H9 (cell line): ENCODE data around the gene CEACAM18. TPM values are rescaled to one million over a fixed set of nuclear protein-coding genes. Genes with fewer than 3 reads are reported as not detected.

Source experiments
- DNase-seq: peaks from one replicate; pipeline ENCODE4 v3.0.0-alpha.2; 2017
- H2AFZ ChIP-seq: one replicate; pipeline ENCODE4 v1.6.1; 2013; ENCODE audit warnings: mild to moderate bottlenecking, low read length, control low read depth, moderate library complexity
- H2AK5ac ChIP-seq: 2 replicates; pipeline ENCODE4 v1.6.1; 2013; ENCODE audit warnings: low read length, control low read depth, mixed read lengths; ENCODE audit not compliant: insufficient read length
- H2BK120ac ChIP-seq: one replicate; pipeline ENCODE4 v1.6.1; 2013; ENCODE audit warnings: low read depth, mild to moderate bottlenecking, low read length, control low read depth, inconsistent platforms; ENCODE audit not compliant: poor library complexity, severe bottlenecking
- H2BK12ac ChIP-seq: 2 replicates; pipeline ENCODE4 v1.6.1; 2013; ENCODE audit warnings: low read length, control low read depth, mixed read lengths, low read depth; ENCODE audit not compliant: insufficient read length
- H2BK15ac ChIP-seq: 2 replicates; pipeline ENCODE4 v1.6.1; 2013; ENCODE audit warnings: low read depth, low read length, control low read depth
- H2BK20ac ChIP-seq: one replicate; pipeline ENCODE4 v1.6.1; 2013; ENCODE audit warnings: low read depth, mild to moderate bottlenecking, low read length, control low read depth, inconsistent platforms; ENCODE audit not compliant: poor library complexity, severe bottlenecking
- H2BK5ac ChIP-seq: 2 replicates; pipeline ENCODE4 v1.6.1; 2013; ENCODE audit warnings: low read length, control low read depth, mixed read lengths; ENCODE audit not compliant: insufficient read length
- H3K14ac ChIP-seq: 2 replicates; pipeline ENCODE4 v1.6.1; 2013; ENCODE audit warnings: low read length, control low read depth; ENCODE audit not compliant: insufficient read depth
- H3K18ac ChIP-seq: 2 replicates; pipeline ENCODE4 v1.6.1; 2013; ENCODE audit warnings: low read depth, mild to moderate bottlenecking, mixed read lengths, low read length, control low read depth; ENCODE audit not compliant: insufficient read length
- H3K23ac ChIP-seq: 2 replicates; pipeline ENCODE4 v1.6.1; 2013; ENCODE audit warnings: low read length, control low read depth, mixed read lengths, low read depth; ENCODE audit not compliant: insufficient read length
- H3K23me2 ChIP-seq: 2 replicates; pipeline ENCODE4 v1.6.1; 2013; ENCODE audit warnings: low read depth, mild to moderate bottlenecking, mixed read lengths, low read length, control low read depth; ENCODE audit not compliant: insufficient read length, poor library complexity, severe bottlenecking
- H3K27ac ChIP-seq: 2 replicates; pipeline ENCODE4 v1.5.1; 2013; ENCODE audit warnings: low read length, control low read depth, mixed read lengths, low read depth; ENCODE audit not compliant: insufficient read length
- H3K27me3 ChIP-seq: 2 replicates; pipeline ENCODE4 v1.6.1; 2013; ENCODE audit warnings: low read length, control low read depth, inconsistent platforms; ENCODE audit not compliant: insufficient read depth
- H3K4ac ChIP-seq: 2 replicates; pipeline ENCODE4 v1.6.1; 2013; ENCODE audit warnings: low read depth, mild to moderate bottlenecking, control low read depth, inconsistent platforms, low read length, moderate library complexity
- H3K4me1 ChIP-seq: 2 replicates; pipeline ENCODE4 v1.6.1; 2013; ENCODE audit warnings: low read length, control low read depth, inconsistent platforms; ENCODE audit not compliant: insufficient read depth
- H3K4me2 ChIP-seq: 2 replicates; pipeline ENCODE4 v1.6.1; 2013; ENCODE audit warnings: low read length, control low read depth, mixed read lengths; ENCODE audit not compliant: insufficient read length, insufficient read depth
- H3K56ac ChIP-seq: 2 replicates; pipeline ENCODE4 v1.6.1; 2013; ENCODE audit warnings: low read depth, mild to moderate bottlenecking, mixed read lengths, low read length, control low read depth; ENCODE audit not compliant: insufficient read length
- H3K79me1 ChIP-seq: 2 replicates; pipeline ENCODE4 v1.6.1; 2013; ENCODE audit warnings: low read depth, mild to moderate bottlenecking, moderate library complexity, low read length, control low read depth, inconsistent platforms; ENCODE audit not compliant: insufficient read depth, poor library complexity, severe bottlenecking
- H3K79me2 ChIP-seq: 2 replicates; pipeline ENCODE4 v1.6.1; 2013; ENCODE audit warnings: low read length, control low read depth, inconsistent platforms; ENCODE audit not compliant: insufficient read depth
- H3K9ac ChIP-seq: 2 replicates; pipeline ENCODE4 v1.6.1; 2013; ENCODE audit warnings: low read length, control low read depth, mixed read lengths; ENCODE audit not compliant: insufficient read length; ENCODE audit errors: extremely low read depth
- H3K9me3 ChIP-seq: one replicate; pipeline ENCODE4 v1.6.1; 2013; ENCODE audit warnings: low read depth, low read length, inconsistent platforms; ENCODE audit not compliant: control insufficient read depth
- H3T11ph ChIP-seq: one replicate; pipeline ENCODE4 v1.6.1; 2013; ENCODE audit warnings: mild to moderate bottlenecking, low read length, control low read depth, inconsistent platforms
- H4K20me1 ChIP-seq: one replicate; pipeline ENCODE4 v1.6.1; 2013; ENCODE audit not compliant: control insufficient read depth, insufficient read length, insufficient read depth
- H4K5ac ChIP-seq: 2 replicates; pipeline ENCODE4 v1.6.1; 2013; ENCODE audit warnings: low read depth, mild to moderate bottlenecking, mixed read lengths, low read length, control low read depth; ENCODE audit not compliant: insufficient read length
- H4K8ac ChIP-seq: replicated peaks from 2 replicates; pipeline ENCODE4 v1.6.1; 2013; ENCODE audit warnings: low read length, control low read depth, mixed read lengths, low read depth; ENCODE audit not compliant: insufficient read length
- H4K91ac ChIP-seq: 2 replicates; pipeline ENCODE4 v1.6.1; 2013; ENCODE audit warnings: low read depth, mild to moderate bottlenecking, moderate library complexity, mixed read lengths, low read length, control low read depth; ENCODE audit not compliant: insufficient read length
- H3K27ac Mint-ChIP-seq, 3 experiments: 2 replicates in 2 of 3; 3 replicates in 1 of 3; pipeline ENCODE4 v1.8.0; 2020 to 2021; ENCODE audit warnings: mixed read lengths in 3 of 3, mild to moderate bottlenecking in 1 of 3, moderate library complexity in 1 of 3
- H3K27me3 Mint-ChIP-seq: 2 replicates; pipeline ENCODE4 v1.8.0; 2021; ENCODE audit warnings: low read depth, mild to moderate bottlenecking, moderate library complexity, mixed read lengths
- H3K36me3 Mint-ChIP-seq, 3 experiments: 2 replicates in 2 of 3; 3 replicates in 1 of 3; pipeline ENCODE4 v1.8.0; 2020 to 2021; ENCODE audit warnings: low read depth in 3 of 3, mixed read lengths in 3 of 3; ENCODE audit not compliant: insufficient read depth in 1 of 3
- H3K4me1 Mint-ChIP-seq, 2 experiments: 2 replicates each; pipeline ENCODE4 v1.8.0; 2020; ENCODE audit warnings: mixed read lengths in 2 of 2
- H3K4me3 Mint-ChIP-seq, 2 experiments: 2 replicates in 1 of 2; 3 replicates in 1 of 2; pipeline ENCODE4 v1.8.0; 2020 to 2021; ENCODE audit warnings: mild to moderate bottlenecking in 2 of 2, mixed read lengths in 2 of 2, moderate library complexity in 1 of 2
- H3K9me3 Mint-ChIP-seq, 2 experiments: 2 replicates in 1 of 2; 3 replicates in 1 of 2; pipeline ENCODE4 v1.8.0; 2020; ENCODE audit warnings: mild to moderate bottlenecking in 2 of 2, mixed read lengths in 2 of 2, moderate library complexity in 1 of 2
- WGBS: extraction: QIAGEN DNeasy Blood & Tissue Kit; methylation state at CpG from one replicate; pipeline ENCODE4 v1.1.7; 2013; ENCODE audit warnings: missing lambda C conversion rate, low lambda C conversion rate, mixed read lengths; ENCODE audit not compliant: insufficient read length; ENCODE audit errors: extremely low coverage; 5-methylcytosine and 5-hydroxymethylcytosine counted together
- total RNA-seq: library from RNA; stranded (reverse); gene quantifications from 2 replicates; pipeline ENCODE4 v1.2.1, GENCODE V29; 2021
- TF ChIP-seq, protein P1 (sequence below): fragments of 200-600 bp; sonication (generic); conservative IDR thresholded peaks from 3 replicates; pipeline ENCODE4 v1.8.0; 2021; ENCODE audit warnings: antibody characterized with exemption, mild to moderate bottlenecking

The CEACAM18 gene
- total RNA-seq, 1 experiment from 2014 or later = not detected

- Mint-ChIP-seq H3K9me3 (peaks cover 46 to 93% of the 10 kb centered on the region in 2 experiments), H3K4me1 (peaks cover 0 to 8% of the 10 kb centered on the region in 2 experiments; a peak in 2 of 4 replicates), H3K36me3 (no peaks in the 10 kb centered on the region; a peak in 2 of 7 replicates), H3K27me3 (peaks cover 46% of the 10 kb centered on the region), H3K4me3 (no peak overlapping the region), H3K27ac (no peak overlapping the region)
- Histone ChIP-seq H4K91ac (no peak overlapping the region), H4K20me1 (no peaks in the 10 kb centered on the region), H2AK5ac (no peak overlapping the region), H3K79me2 (no peaks in the 10 kb centered on the region), H3K27me3 (no peaks in the 10 kb centered on the region), H3K27ac (no peak overlapping the region), H3K4me2 (no peak overlapping the region), H3K23ac (no peak overlapping the region), H2BK20ac (no peak overlapping the region), H4K8ac (no peak overlapping the region), H3K18ac (no peak overlapping the region), H3T11ph (no peak overlapping the region), H3K79me1 (no peaks in the 10 kb centered on the region), H2BK5ac (no peak overlapping the region), H3K23me2 (no peaks in the 10 kb centered on the region), H2BK15ac (no peak overlapping the region), H3K14ac (no peak overlapping the region), H4K5ac (no peak overlapping the region), H3K56ac (no peak overlapping the region), H3K4ac (no peak overlapping the region), H3K4me1 (no peaks in the 10 kb centered on the region), H3K9me3 (no peaks in the 10 kb centered on the region), H2AFZ (no peak overlapping the region), H2BK12ac (no peak overlapping the region), H2BK120ac (no peak overlapping the region), H3K9ac (no peak overlapping the region)
- DNase-seq = no peak
- TF ChIP-seq, protein P1, sequence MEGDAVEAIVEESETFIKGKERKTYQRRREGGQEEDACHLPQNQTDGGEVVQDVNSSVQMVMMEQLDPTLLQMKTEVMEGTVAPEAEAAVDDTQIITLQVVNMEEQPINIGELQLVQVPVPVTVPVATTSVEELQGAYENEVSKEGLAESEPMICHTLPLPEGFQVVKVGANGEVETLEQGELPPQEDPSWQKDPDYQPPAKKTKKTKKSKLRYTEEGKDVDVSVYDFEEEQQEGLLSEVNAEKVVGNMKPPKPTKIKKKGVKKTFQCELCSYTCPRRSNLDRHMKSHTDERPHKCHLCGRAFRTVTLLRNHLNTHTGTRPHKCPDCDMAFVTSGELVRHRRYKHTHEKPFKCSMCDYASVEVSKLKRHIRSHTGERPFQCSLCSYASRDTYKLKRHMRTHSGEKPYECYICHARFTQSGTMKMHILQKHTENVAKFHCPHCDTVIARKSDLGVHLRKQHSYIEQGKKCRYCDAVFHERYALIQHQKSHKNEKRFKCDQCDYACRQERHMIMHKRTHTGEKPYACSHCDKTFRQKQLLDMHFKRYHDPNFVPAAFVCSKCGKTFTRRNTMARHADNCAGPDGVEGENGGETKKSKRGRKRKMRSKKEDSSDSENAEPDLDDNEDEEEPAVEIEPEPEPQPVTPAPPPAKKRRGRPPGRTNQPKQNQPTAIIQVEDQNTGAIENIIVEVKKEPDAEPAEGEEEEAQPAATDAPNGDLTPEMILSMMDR = no peak
- WGBS = no CpG with 5 or more reads among the region's 2 CpGs
Observed at GRCh38 chr19:51529301-51529700, 51.0 kb downstream of the CEACAM18 start.
